ENCODE data around the gene INSR. TPM values are rescaled to one million over a fixed set of nuclear protein-coding genes. Genes with fewer than 3 reads are reported as not detected.

The INSR gene
- total and polyA plus RNA-seq, 5 donors from 2014 or later: 0.02 to 0.44 (median 0.10) TPM; not detected in 2

DNA sequence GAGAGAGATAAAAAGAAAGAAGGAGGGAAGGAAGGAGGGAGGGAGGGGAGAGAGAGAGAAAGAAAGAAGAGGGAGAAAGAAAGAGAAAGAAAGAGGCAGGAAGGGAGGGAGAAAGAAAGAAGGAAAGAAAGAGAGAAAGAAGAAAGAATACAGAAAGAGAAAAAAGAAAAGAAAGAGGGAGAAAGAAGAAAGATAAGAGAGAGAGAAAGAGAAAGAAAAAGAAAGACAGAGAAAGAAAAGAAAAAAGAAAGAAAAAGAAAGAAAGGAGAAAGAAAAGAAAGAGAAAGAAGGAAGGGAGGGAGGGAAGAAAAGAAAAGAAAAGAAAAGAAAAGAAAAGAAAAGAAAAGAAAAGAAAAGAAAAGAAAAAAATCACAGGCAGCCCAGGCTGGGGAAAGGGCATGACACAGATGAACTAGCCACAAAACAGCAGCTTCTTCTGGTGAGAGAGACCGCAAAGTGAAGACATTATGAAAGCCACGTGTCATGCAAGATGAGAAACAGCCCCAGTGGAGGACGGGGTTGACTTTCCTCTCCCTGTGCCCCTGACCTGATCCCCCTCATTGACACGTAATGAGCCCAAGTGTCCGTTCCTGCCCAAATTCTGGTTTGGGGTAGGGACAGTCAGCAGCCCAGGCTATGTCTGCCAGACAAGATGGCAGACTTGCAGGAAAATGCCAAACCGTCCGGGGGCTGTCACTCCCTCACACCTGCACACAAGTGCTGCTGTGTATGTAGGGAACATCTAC lies 102.1 kb downstream of the INSR start:
- H3K9me3 ChIP-seq (ENCODE audit: control insufficient read depth in 2 of 2, low read length in 2 of 2): no peaks in the 10 kb centered on the region
- no peaks in the 10 kb centered on the region for H3K36me3 ChIP-seq (ENCODE audit: control insufficient read depth, insufficient read depth, low read length)
- peak; percentile 7 to 60 (median 55) for DNase-seq
- Mint-ChIP-seq H3K4me1 (peaks cover 3 to 23% (median 16%) of the 10 kb centered on the region in 4 donors), H3K9me3 (no peaks in the 10 kb centered on the region), H3K36me3 (no peaks in the 10 kb centered on the region), H3K27me3 (peaks cover 28% of the 10 kb centered on the region), H3K4me3 (peak overlapping the region; percentile 37 to 64 (median 60)), H3K27ac (peak overlapping the region in 2 of 3 donors; percentile 20 to 48)
- H3K27me3 ChIP-seq (ENCODE audit: control insufficient read depth, insufficient read depth, low read length): no peaks in the 10 kb centered on the region
- H3K4me1 ChIP-seq (ENCODE audit: control insufficient read depth, insufficient read depth, low read length, poor library complexity, severe bottlenecking): peaks cover 18% of the 10 kb centered on the region
- H3K4me3 ChIP-seq (ENCODE audit: low read depth, low read length): peak overlapping the region; percentile 19
- H3K27ac ChIP-seq (ENCODE audit: insufficient read depth, low read length, poor library complexity, severe bottlenecking): no peak overlapping the region
- peak; percentile 68 to 71 for ATAC-seq (ENCODE audit: low read depth in 2 of 2)

DNA sequence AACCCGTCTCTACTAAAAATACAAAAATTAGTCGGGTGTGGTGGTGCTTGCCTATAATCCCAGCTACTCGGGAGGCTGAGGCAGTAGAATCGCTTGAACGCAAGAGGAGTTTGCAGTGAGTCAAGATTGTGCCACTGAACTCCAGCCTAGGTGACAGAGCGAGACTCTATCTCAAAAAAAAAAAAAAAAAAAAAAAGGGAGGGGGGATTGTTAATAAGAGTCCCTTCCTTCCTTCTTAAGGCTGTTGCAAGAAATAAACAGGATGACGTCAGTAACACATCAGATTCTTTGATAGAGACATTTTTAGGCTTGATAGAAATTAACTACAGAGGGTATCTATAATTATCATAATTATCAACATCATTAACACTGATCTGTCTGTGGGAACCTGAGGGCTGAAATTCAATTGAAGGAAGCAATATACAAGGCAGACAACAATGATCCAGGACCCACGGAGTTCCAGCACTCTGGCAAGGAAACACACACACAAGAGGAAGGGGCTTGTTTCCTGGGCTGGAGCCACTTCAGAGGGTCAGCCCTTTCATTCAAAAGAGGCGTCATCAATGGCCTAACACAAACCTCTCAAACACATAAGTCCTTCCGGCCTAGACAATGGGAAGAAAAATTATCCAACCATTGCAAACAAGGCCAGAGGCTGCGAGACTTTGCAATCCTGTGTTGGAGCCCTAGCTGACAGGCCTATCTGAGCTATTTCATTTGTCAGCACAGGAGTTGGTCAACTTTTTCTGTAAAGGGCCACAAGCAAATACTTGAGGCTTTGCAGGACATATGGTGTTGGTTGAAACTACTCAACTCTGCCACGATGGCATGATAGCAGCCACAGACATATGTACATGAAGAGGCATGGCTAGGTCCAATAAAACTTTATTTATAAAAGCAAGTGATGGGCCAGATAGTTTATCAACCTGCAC lies 105.2 kb downstream of the INSR start:
- DNase-seq: no peak
- Histone ChIP-seq H3K4me3 (ENCODE audit: low read depth, low read length) (no peak overlapping the region), H3K27ac (ENCODE audit: insufficient read depth, low read length, poor library complexity, severe bottlenecking) (no peak overlapping the region), H3K4me1 (ENCODE audit: control insufficient read depth, insufficient read depth, low read length, poor library complexity, severe bottlenecking) (peaks cover 15% of the 10 kb centered on the region), H3K27me3 (ENCODE audit: control insufficient read depth, insufficient read depth, low read length) (no peaks in the 10 kb centered on the region), H3K9me3 (ENCODE audit: control insufficient read depth in 2 of 2, low read length in 2 of 2) (no peaks in the 10 kb centered on the region), H3K36me3 (ENCODE audit: control insufficient read depth, insufficient read depth, low read length) (no peaks in the 10 kb centered on the region)
- Mint-ChIP-seq H3K4me3 (no peak overlapping the region), H3K4me1 (peaks cover 0 to 20% (median 13%) of the 10 kb centered on the region in 4 donors), H3K27me3 (peaks cover 15% of the 10 kb centered on the region), H3K9me3 (no peaks in the 10 kb centered on the region), H3K36me3 (no peaks in the 10 kb centered on the region), H3K27ac (no peak overlapping the region)
- no peak for ATAC-seq (ENCODE audit: low read depth in 2 of 2)

DNA sequence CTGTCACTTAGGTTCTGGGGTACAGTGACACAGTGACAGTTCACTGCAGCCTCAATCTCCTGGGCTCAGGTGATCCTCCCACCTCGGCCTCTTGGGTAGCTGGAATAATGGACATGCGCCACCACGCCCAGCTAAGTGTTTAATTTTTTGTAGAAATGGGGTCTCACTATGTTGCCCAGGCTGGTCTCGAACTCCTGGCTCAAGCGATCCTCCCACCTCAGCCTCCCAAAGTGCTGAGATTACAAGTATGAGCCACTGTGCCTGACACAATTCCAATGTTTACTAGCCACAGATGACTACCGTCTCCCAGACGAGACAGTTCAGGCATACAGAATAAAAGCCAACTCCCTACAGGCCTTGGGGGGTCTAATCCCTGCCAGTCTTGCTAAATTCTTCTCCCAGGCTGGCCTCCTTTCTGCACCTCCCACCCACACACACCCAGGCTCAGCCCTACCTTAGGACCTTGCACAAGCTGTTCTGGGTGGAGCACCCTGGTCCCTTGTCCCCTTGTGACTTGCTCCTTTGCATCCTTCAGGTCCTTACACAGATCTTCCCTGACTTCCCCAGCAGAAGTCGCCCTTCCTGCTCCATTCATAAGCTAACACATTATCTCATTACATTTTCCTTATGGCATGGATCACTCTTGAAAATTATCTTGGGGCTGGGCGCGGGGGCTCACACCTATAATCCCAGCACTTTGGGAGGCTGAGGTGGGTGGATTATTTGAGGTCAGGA lies 106.4 kb downstream of the INSR start:
- H3K27ac ChIP-seq (ENCODE audit: insufficient read depth, low read length, poor library complexity, severe bottlenecking): no peak overlapping the region
- H3K4me1 ChIP-seq (ENCODE audit: control insufficient read depth, insufficient read depth, low read length, poor library complexity, severe bottlenecking): peaks cover 15% of the 10 kb centered on the region
- no peak overlapping the region for H3K4me3 Mint-ChIP-seq
- H3K4me3 ChIP-seq (ENCODE audit: low read depth, low read length): no peak overlapping the region
- H3K9me3 Mint-ChIP-seq: no peaks in the 10 kb centered on the region
- no peak for ATAC-seq (ENCODE audit: low read depth in 2 of 2)
- no peaks in the 10 kb centered on the region for H3K36me3 Mint-ChIP-seq
- no peaks in the 10 kb centered on the region for H3K27me3 ChIP-seq (ENCODE audit: control insufficient read depth, insufficient read depth, low read length)
- no peak for DNase-seq
- H3K36me3 ChIP-seq (ENCODE audit: control insufficient read depth, insufficient read depth, low read length): no peaks in the 10 kb centered on the region
- H3K27me3 Mint-ChIP-seq: peaks cover 17% of the 10 kb centered on the region
- peaks cover 0 to 24% (median 17%) of the 10 kb centered on the region in 4 donors for H3K4me1 Mint-ChIP-seq
- peak overlapping the region in 1 of 3 donors; percentile 3 for H3K27ac Mint-ChIP-seq
- H3K9me3 ChIP-seq (ENCODE audit: control insufficient read depth in 2 of 2, low read length in 2 of 2): no peaks in the 10 kb centered on the region

DNA sequence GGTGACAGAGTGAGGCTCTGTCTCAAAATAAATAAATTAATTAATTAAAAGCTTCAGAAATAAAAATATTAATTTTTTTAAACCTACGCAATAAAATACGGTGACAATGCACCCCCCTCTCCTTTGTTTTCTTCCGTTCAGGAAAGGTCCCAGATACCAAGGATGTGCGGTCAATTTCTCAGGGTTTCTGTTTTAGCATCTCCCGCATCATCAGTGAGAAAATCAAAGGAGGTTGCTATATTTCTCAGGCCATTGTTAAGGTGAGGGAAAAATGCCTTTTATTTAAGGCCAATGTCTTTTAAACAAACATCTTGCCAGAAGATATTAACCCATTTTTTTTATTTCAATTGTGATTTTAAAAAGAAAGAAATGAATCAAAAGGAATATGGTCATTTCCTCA lies 111.7 kb downstream of the INSR start:
- DNase-seq: no peak
- no peak overlapping the region for H3K27ac ChIP-seq (ENCODE audit: insufficient read depth, low read length, poor library complexity, severe bottlenecking)
- no peaks in the 10 kb centered on the region for H3K36me3 ChIP-seq (ENCODE audit: control insufficient read depth, insufficient read depth, low read length)
- H3K27me3 ChIP-seq (ENCODE audit: control insufficient read depth, insufficient read depth, low read length): no peaks in the 10 kb centered on the region
- no peaks in the 10 kb centered on the region for H3K9me3 ChIP-seq (ENCODE audit: control insufficient read depth in 2 of 2, low read length in 2 of 2)
- Mint-ChIP-seq H3K27ac (no peak overlapping the region), H3K9me3 (no peaks in the 10 kb centered on the region), H3K4me3 (no peak overlapping the region), H3K27me3 (peaks cover 9% of the 10 kb centered on the region), H3K36me3 (no peaks in the 10 kb centered on the region), H3K4me1 (peaks cover 0 to 11% (median 5%) of the 10 kb centered on the region in 4 donors)
- H3K4me1 ChIP-seq (ENCODE audit: control insufficient read depth, insufficient read depth, low read length, poor library complexity, severe bottlenecking): no peaks in the 10 kb centered on the region
- H3K4me3 ChIP-seq (ENCODE audit: low read depth, low read length): no peak overlapping the region
- no peak for ATAC-seq (ENCODE audit: low read depth in 2 of 2)

DNA sequence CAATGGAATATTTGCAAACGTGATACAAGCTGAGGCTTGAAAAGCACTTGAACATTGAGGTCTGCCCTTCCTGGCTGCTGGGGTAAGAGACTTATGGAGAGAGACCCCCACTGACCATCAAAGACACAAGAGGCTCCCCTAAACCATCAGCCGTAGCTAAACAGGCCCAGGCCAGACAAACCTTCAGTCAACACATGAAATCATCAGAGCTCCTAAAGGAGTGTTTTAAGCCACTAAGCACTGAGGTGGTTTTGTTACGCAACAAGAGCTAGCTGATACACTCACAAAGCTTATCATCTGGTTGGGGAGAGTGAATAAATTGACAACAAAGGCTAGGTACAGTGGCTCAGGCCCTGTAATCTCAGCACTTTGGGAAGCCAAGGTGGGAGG lies 114.3 kb downstream of the INSR start:
- Histone ChIP-seq H3K27ac (ENCODE audit: insufficient read depth, low read length, poor library complexity, severe bottlenecking) (no peak overlapping the region), H3K4me3 (ENCODE audit: low read depth, low read length) (no peak overlapping the region), H3K27me3 (ENCODE audit: control insufficient read depth, insufficient read depth, low read length) (no peaks in the 10 kb centered on the region), H3K4me1 (ENCODE audit: control insufficient read depth, insufficient read depth, low read length, poor library complexity, severe bottlenecking) (no peaks in the 10 kb centered on the region), H3K9me3 (ENCODE audit: control insufficient read depth in 2 of 2, low read length in 2 of 2) (no peaks in the 10 kb centered on the region), H3K36me3 (ENCODE audit: control insufficient read depth, insufficient read depth, low read length) (no peaks in the 10 kb centered on the region)
- DNase-seq (no peak), ATAC-seq (ENCODE audit: low read depth in 2 of 2) (no peak)
- Mint-ChIP-seq H3K27ac (no peak overlapping the region), H3K36me3 (no peaks in the 10 kb centered on the region), H3K9me3 (peaks cover 0 to 1% (median 0%) of the 10 kb centered on the region in 7 donors), H3K4me3 (no peak overlapping the region), H3K27me3 (peaks cover 9% of the 10 kb centered on the region), H3K4me1 (peaks cover 0 to 9% (median 5%) of the 10 kb centered on the region in 4 donors)

DNA sequence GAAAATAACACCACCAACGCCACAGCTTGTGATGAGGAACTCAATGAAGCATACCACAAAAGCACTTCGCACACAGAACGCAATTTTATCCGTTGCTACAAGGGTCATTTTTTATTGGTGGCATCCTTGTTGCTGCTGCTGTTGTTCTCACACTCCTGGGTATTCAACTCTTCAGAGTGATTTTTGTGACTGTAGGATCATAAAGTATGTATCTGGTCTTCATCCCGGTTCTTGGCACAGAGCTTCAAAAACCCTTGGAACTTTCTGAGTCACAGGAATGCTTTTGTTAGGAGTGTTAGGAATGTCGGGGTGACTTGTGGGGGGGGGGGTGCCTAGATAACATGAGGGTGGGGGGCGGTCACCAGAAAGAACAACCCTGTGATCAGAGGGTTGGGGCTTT lies 116.3 kb downstream of the INSR start:
- ATAC-seq (ENCODE audit: low read depth in 2 of 2): no peak
- H3K4me1 Mint-ChIP-seq: peaks cover 0 to 7% (median 2%) of the 10 kb centered on the region in 4 donors
- H3K36me3 Mint-ChIP-seq: no peaks in the 10 kb centered on the region

DNA sequence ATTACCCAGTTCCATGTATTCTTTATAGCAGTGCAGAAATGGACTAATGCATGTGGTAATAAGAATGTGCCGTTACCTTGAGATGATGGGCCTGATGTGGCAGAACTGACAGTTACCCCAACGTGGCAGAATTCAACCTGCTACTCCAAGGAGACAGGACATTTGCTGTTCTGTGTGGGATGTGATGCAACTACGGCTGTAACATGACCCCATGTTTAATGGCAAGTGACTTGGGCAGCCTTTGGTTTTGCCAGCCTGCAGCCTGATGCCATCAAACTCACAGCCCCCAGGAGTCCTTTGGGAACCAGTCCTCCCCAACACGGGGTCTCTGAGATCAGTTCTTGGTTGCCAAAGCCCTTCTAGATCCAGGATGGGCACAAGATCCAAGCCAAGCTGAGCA lies 117.4 kb downstream of the INSR start:
- peaks cover 0 to 4% (median under 1%) of the 10 kb centered on the region in 4 donors for H3K4me1 Mint-ChIP-seq
- no peaks in the 10 kb centered on the region for H3K36me3 Mint-ChIP-seq
- Histone ChIP-seq H3K27ac (ENCODE audit: insufficient read depth, low read length, poor library complexity, severe bottlenecking) (no peak overlapping the region), H3K9me3 (ENCODE audit: control insufficient read depth in 2 of 2, low read length in 2 of 2) (no peaks in the 10 kb centered on the region), H3K36me3 (ENCODE audit: control insufficient read depth, insufficient read depth, low read length) (no peaks in the 10 kb centered on the region), H3K4me3 (ENCODE audit: low read depth, low read length) (no peak overlapping the region), H3K4me1 (ENCODE audit: control insufficient read depth, insufficient read depth, low read length, poor library complexity, severe bottlenecking) (no peaks in the 10 kb centered on the region), H3K27me3 (ENCODE audit: control insufficient read depth, insufficient read depth, low read length) (no peaks in the 10 kb centered on the region)
- H3K27ac Mint-ChIP-seq: no peak overlapping the region
- ATAC-seq (ENCODE audit: low read depth in 2 of 2) (no peak), DNase-seq (no peak)
- peaks cover 0 to 4% (median 0%) of the 10 kb centered on the region in 7 donors for H3K9me3 Mint-ChIP-seq
- no peaks in the 10 kb centered on the region for H3K27me3 Mint-ChIP-seq
- H3K4me3 Mint-ChIP-seq: no peak overlapping the region

More for the DNA sequence above, 116.3 kb downstream of the INSR start:
- DNase-seq: no peak
- Histone ChIP-seq H3K36me3 (ENCODE audit: control insufficient read depth, insufficient read depth, low read length) (no peaks in the 10 kb centered on the region), H3K4me1 (ENCODE audit: control insufficient read depth, insufficient read depth, low read length, poor library complexity, severe bottlenecking) (no peaks in the 10 kb centered on the region), H3K27ac (ENCODE audit: insufficient read depth, low read length, poor library complexity, severe bottlenecking) (no peak overlapping the region), H3K4me3 (ENCODE audit: low read depth, low read length) (no peak overlapping the region), H3K9me3 (ENCODE audit: control insufficient read depth in 2 of 2, low read length in 2 of 2) (no peaks in the 10 kb centered on the region), H3K27me3 (ENCODE audit: control insufficient read depth, insufficient read depth, low read length) (no peaks in the 10 kb centered on the region)
- Mint-ChIP-seq H3K27me3 (peaks cover 3% of the 10 kb centered on the region), H3K9me3 (peaks cover 0 to 2% (median 0%) of the 10 kb centered on the region in 7 donors), H3K4me3 (no peak overlapping the region), H3K27ac (no peak overlapping the region)
